Measurements from ENCODE around the gene EMC9.

The EMC9 gene

DNA sequence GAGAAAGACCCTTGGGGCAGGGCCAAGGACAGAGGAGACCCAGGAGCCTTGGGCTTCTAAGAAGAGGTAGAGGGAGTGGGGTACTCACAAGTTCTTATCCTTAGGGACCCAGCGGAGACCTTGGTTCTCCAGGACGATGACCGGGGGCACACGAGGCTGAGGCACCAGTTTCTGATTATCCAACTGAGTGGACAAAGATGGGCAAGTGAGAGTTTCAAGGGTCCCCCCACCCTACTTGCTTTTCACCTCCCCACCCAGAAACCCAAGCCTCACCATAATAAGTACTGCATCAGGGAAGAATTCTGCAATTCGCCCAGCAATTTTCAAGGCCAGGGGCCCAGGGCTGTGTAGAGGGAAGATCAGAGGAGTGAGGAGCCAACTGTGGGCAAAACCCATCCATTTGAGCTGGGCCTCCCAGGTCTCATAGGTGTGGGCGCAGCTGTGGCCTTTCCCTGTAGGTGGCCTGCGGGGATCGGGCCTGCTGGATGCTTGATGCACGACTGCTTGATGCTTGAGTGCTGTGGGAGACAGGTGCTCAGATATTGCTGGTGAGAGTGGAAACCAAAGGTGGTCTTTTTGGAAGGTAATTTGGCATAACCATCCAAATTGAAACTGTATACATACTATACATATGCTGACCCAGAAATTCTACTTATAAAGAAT, 2.0 kb downstream of the EMC9 start:
- DNase-seq (ENCODE audit: low spot score) = no peak
- TF ChIP-seq, protein P1, sequence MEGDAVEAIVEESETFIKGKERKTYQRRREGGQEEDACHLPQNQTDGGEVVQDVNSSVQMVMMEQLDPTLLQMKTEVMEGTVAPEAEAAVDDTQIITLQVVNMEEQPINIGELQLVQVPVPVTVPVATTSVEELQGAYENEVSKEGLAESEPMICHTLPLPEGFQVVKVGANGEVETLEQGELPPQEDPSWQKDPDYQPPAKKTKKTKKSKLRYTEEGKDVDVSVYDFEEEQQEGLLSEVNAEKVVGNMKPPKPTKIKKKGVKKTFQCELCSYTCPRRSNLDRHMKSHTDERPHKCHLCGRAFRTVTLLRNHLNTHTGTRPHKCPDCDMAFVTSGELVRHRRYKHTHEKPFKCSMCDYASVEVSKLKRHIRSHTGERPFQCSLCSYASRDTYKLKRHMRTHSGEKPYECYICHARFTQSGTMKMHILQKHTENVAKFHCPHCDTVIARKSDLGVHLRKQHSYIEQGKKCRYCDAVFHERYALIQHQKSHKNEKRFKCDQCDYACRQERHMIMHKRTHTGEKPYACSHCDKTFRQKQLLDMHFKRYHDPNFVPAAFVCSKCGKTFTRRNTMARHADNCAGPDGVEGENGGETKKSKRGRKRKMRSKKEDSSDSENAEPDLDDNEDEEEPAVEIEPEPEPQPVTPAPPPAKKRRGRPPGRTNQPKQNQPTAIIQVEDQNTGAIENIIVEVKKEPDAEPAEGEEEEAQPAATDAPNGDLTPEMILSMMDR (IDR thresholded peaks at IDR 0.05; ENCODE audit: extremely low read depth, missing control alignments) = no peak

GRCh38 chr14:24138396-24139271, 2.8 kb downstream of the EMC9 start:
- TF ChIP-seq, protein P1 (IDR thresholded peaks at IDR 0.05; ENCODE audit: extremely low read depth, missing control alignments) = no peak
- DNase-seq (ENCODE audit: low spot score) = no peak

- DNase-seq (ENCODE audit: low spot score) = no peak
- TF ChIP-seq, protein P1 (IDR thresholded peaks at IDR 0.05; ENCODE audit: extremely low read depth, missing control alignments) = no peak
These were observed 3.6 kb downstream of the EMC9 start for GRCh38 chr14:24137529-24138395.

DNA sequence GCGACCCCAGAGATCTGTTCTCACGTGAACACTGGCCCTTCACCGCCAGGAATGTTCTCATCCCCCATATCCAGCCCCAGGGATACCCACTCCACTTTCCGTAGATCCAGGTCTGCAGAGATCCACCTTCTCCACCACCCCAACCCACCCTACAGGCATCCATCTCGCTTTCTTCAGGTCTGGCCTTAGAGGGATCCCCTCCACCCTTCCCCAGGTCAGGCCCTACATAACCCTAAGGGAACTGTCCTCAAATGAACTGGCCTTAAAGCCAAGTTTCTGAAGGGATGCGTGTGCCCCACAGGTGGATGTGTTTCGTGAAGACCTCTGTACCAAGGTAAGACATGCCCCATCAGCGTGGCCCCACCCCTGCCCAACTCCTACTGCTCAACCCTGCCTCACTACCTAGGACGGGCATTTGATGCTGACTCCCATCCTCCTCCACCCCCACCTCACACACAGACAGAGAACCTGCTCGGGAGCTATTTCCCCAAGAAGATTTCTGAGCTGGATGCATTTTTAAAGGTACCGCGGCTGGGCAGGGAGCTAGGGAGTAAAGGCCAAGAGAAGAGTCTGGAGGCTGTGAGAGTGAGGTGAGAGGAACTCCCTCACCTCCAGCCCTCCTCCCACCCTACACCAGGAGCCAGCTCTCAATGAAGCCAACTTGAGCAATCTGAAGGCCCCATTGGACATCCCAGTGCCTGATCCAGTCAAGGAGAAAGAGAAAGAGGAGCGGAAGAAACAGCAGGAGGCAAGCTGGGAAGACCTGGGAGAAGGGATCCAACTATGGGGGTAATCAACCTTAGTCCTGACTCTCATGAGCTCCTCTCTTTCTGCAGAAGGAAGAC, 4.5 kb downstream of the EMC9 start:
- TF ChIP-seq, protein P1 (IDR thresholded peaks at IDR 0.05; ENCODE audit: extremely low read depth, missing control alignments) = no peak
- no peak for DNase-seq (ENCODE audit: low spot score)

- DNase-seq (ENCODE audit: low spot score) = peak; percentile 98
- TF ChIP-seq, protein P1 (IDR thresholded peaks at IDR 0.05; ENCODE audit: extremely low read depth, missing control alignments) = no peak
These were observed 5.3 kb downstream of the EMC9 start, which contains the start of gene PSME1 for GRCh38 chr14:24135834-24136683. TSS of gene PSME1 (plus strand) at chr14:24136194. CDS start at chr14:24136263, 69 bp downstream.

DNA sequence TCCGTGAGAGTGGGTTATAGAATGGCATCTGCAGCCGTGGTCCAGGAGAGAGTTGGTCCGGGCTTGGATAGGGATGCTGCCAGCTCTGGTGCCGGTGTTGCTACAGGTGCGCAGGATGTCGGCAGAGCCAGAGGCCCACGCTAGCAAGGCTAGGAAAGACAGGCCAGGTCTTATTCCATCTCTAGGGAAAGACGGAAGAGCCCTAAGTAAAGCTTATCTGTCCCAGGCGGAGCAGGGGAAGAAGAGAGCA, 5.9 kb downstream of the EMC9 start:
- TF ChIP-seq, protein P1 (IDR thresholded peaks at IDR 0.05; ENCODE audit: extremely low read depth, missing control alignments) = no peak
- DNase-seq (ENCODE audit: low spot score) = no peak

Measured in GM20000 (cell line).